Tibial artery (tissue), 4 donors: ENCODE results near the gene GATA5.

Experiments used
- DNase-seq, 2 donors: peaks; one replicate each; pipeline ENCODE4 v3.0.0-alpha.2; 2019
- H3K27ac ChIP-seq, 2 donors: fragments of 200-600 bp; sonication (generic) in 1 of 2; 1 replicate in 1 of 2; 2 replicates in 1 of 2; pipeline ENCODE4 v1.5.1; 2018 to 2019; ENCODE audit warnings: mild to moderate bottlenecking in 1 of 2
- H3K27me3 ChIP-seq, 2 donors: fragments of 200-600 bp; sonication (generic) in 1 of 2; one replicate each; pipeline versions ENCODE4 v1.5.1 to v1.6.0; 2016 to 2019
- H3K36me3 ChIP-seq, 3 donors: fragments of 200-600 bp; sonication (generic) in 2 of 3; one replicate each; pipeline ENCODE4 v1.5.1; 2016 to 2019; ENCODE audit warnings: mild to moderate bottlenecking in 2 of 3
- H3K4me1 ChIP-seq, 4 donors: fragments of 200-600 bp; sonication (generic) in 2 of 4; 1 replicate in 3 of 4; 2 replicates in 1 of 4; pipeline ENCODE4 v1.5.1; 2016 to 2019
- H3K4me3 ChIP-seq, 2 donors: fragments of 200-600 bp; sonication (generic) in 1 of 2; 1 replicate in 1 of 2; 2 replicates in 1 of 2; pipeline ENCODE4 v1.5.1; 2018 to 2019; ENCODE audit warnings: mild to moderate bottlenecking in 2 of 2
- H3K9me3 ChIP-seq, 3 donors: fragments of 200-600 bp; sonication (generic) in 1 of 3; one replicate each; pipeline ENCODE4 v1.5.1; 2016 to 2019
- CTCF ChIP-seq, 2 experiments: fragments of 200-600 bp in 1 of 2; fragments of 450-650 bp in 1 of 2; IDR thresholded peaks; one replicate each; pipeline ENCODE4 v1.5.1; 2017 to 2019; ENCODE audit warnings: antibody characterized with exemption in 2 of 2, mild to moderate bottlenecking in 1 of 2, moderate library complexity in 1 of 2
- intact Hi-C: fragments of 100-400 bp; cut with DNase I; formaldehyde crosslinking; loops from one replicate; pipeline ENCODE4 v1.15.0; 2023; ENCODE audit warnings: low total_unique reads

The GATA5 gene

GRCh38 chr20:62469352-62469751 is 6.4 kb downstream of the GATA5 start:
- Histone ChIP-seq H3K4me1 (peaks cover 0 to 4% (median 3%) of the 10 kb centered on the region in 4 donors), H3K27me3 (peaks cover 0 to 90% of the 10 kb centered on the region in 2 donors), H3K27ac (no peak overlapping the region), H3K4me3 (no peak overlapping the region), H3K9me3 (no peaks in the 10 kb centered on the region), H3K36me3 (no peaks in the 10 kb centered on the region)
- TF ChIP-seq CTCF (IDR thresholded peaks at IDR 0.05) = no peak
- intact Hi-C loops = no loop called here
- DNase-seq = no peak

- intact Hi-C loops = no loop called here
- H3K36me3 ChIP-seq = no peaks in the 10 kb centered on the region
- no peak for TF ChIP-seq CTCF (IDR thresholded peaks at IDR 0.05)
- H3K4me3 ChIP-seq = no peak overlapping the region
- H3K27me3 ChIP-seq = peaks cover 0 to 66% of the 10 kb centered on the region in 2 donors
- H3K9me3 ChIP-seq = no peaks in the 10 kb centered on the region
- H3K27ac ChIP-seq = no peak overlapping the region
- H3K4me1 ChIP-seq = no peaks in the 10 kb centered on the region
- DNase-seq = no peak
Measured at GRCh38 chr20:62466806-62467537, 8.8 kb downstream of the GATA5 start.

GRCh38 chr20:62466072-62466760 is 9.6 kb downstream of the GATA5 start:
- no peak for DNase-seq
- Histone ChIP-seq H3K27me3 (peaks cover 0 to 65% of the 10 kb centered on the region in 2 donors), H3K36me3 (no peaks in the 10 kb centered on the region), H3K4me1 (no peaks in the 10 kb centered on the region), H3K27ac (no peak overlapping the region), H3K9me3 (no peaks in the 10 kb centered on the region), H3K4me3 (no peak overlapping the region)
- intact Hi-C loops = no loop called here
- TF ChIP-seq CTCF (IDR thresholded peaks at IDR 0.05) = no peak

GRCh38 chr20:62464990-62465389 is 10.8 kb downstream of the GATA5 start:
- H3K36me3 ChIP-seq = no peaks in the 10 kb centered on the region
- no peak for DNase-seq
- intact Hi-C loops = no loop called here
- H3K9me3 ChIP-seq = no peaks in the 10 kb centered on the region
- no peak overlapping the region for H3K4me3 ChIP-seq
- H3K27me3 ChIP-seq = peaks cover 0 to 66% of the 10 kb centered on the region in 2 donors
- no peak overlapping the region for H3K27ac ChIP-seq
- no peak for TF ChIP-seq CTCF (IDR thresholded peaks at IDR 0.05)
- H3K4me1 ChIP-seq = no peaks in the 10 kb centered on the region

- intact Hi-C loops = no loop called here
- no peak overlapping the region for H3K27ac ChIP-seq
- H3K36me3 ChIP-seq = no peaks in the 10 kb centered on the region
- H3K9me3 ChIP-seq = no peaks in the 10 kb centered on the region
- no peaks in the 10 kb centered on the region for H3K4me1 ChIP-seq
- TF ChIP-seq CTCF (IDR thresholded peaks at IDR 0.05) = no peak
- H3K27me3 ChIP-seq = peaks cover 0 to 66% of the 10 kb centered on the region in 2 donors
- no peak overlapping the region for H3K4me3 ChIP-seq
- DNase-seq = no peak
Measured at GRCh38 chr20:62464425-62464770, 11.4 kb downstream of the GATA5 start.
